A549 (cell line): ENCODE results near the gene C2CD5. TPM values are rescaled to one million over a fixed set of nuclear protein-coding genes. Genes with fewer than 3 reads are reported as not detected.

Experiments used
- ATAC-seq, 2 experiments: fragments of 200-7000 bp in 1 of 2; fragments of >200 bp in 1 of 2; cut with Nextera tagmentation in 1 of 2; cut with Tn5 transposase in 1 of 2; 3 replicates each; pipeline versions ENCODE4 v1.8.0 to v1.9.1; 2018 to 2020; ENCODE audit warnings: mild to moderate bottlenecking in 1 of 2, moderate library complexity in 1 of 2
- CTCF ChIA-PET: fragments of 300-600 bp; sonication (Branson Sonifier 250); formaldehyde crosslinking; extraction: SDS; loops from one replicate; lab custom pipeline; 2021; ENCODE audit warnings: antibody characterized with exemption, inconsistent platforms; lab: Yijun Ruan, JAX
- POLR2A ChIA-PET: fragments of 350-600 bp; formaldehyde crosslinking; extraction: SDS; loops from one replicate; lab custom pipeline; 2021; ENCODE audit warnings: antibody characterized with exemption, inconsistent platforms; lab: Yijun Ruan, JAX
- DNase-seq, 2 experiments: peaks; one replicate each; pipeline versions ENCODE4 v3.0.0 to v3.0.0-alpha.2; 2011 to 2016; ENCODE audit warnings: low read depth in 1 of 2, low spot score in 1 of 2
- FAIRE-seq: peaks from 2 replicates; lab custom pipeline; 2011; peaks lifted over from hg19 to GRCh38; lab: Jason Lieb, UNC
- H3K27ac ChIP-seq, 2 experiments: fragments of >200 bp; sonication (Bioruptor Twin); formaldehyde crosslinking; 3 replicates each; pipeline ENCODE4 v1.5.1; 2016 to 2017
- H3K4me1 ChIP-seq: fragments of >200 bp; sonication (Bioruptor Twin); formaldehyde crosslinking; 3 replicates; pipeline ENCODE4 v1.6.1; 2016
- H3K4me2 ChIP-seq: fragments of >200 bp; sonication (Bioruptor Twin); formaldehyde crosslinking; 3 replicates; pipeline ENCODE4 v1.6.1; 2016
- H3K4me3 ChIP-seq: fragments of >200 bp; sonication (Bioruptor Twin); formaldehyde crosslinking; 3 replicates; pipeline ENCODE4 v1.5.1; 2016
- H3K9me3 ChIP-seq: fragments of >200 bp; sonication (Bioruptor Twin); formaldehyde crosslinking; 3 replicates; pipeline ENCODE4 v1.6.1; 2016
- BCL3 ChIP-seq: fragments of >200 bp; sonication (Bioruptor Twin); formaldehyde crosslinking; IDR thresholded peaks from 3 replicates; pipeline ENCODE4 v1.6.1; 2016
- BHLHE40 ChIP-seq: IDR thresholded peaks from 2 replicates; pipeline ENCODE4 v1.6.1; 2012; ENCODE audit warnings: low read depth, low read length, inconsistent platforms
- CTCF ChIP-seq: fragments of >200 bp; sonication (Bioruptor Twin); formaldehyde crosslinking; IDR thresholded peaks from 3 replicates; pipeline ENCODE4 v1.5.1; 2016
- ELK1 ChIP-seq: fragments of 150-350 bp; IDR thresholded peaks from 2 replicates; pipeline ENCODE4 v1.6.1; 2014; ENCODE audit warnings: low read depth, mild to moderate bottlenecking, low read length
- FOSB ChIP-seq: fragments of 250-450 bp; sonication (Bioruptor Pico); IDR thresholded peaks from 2 replicates; pipeline ENCODE4 v1.5.0; 2020; ENCODE audit warnings: mild to moderate bottlenecking, moderate library complexity
- JUNB ChIP-seq: fragments of >200 bp; sonication (Bioruptor Twin); formaldehyde crosslinking; IDR thresholded peaks from 2 replicates; pipeline ENCODE4 v1.6.1; 2016
- KDM5A ChIP-seq: fragments of 200-600 bp; sonication (generic); IDR thresholded peaks from 2 replicates; pipeline ENCODE4 v1.6.1; 2016; ENCODE audit warnings: antibody characterized with exemption, mild to moderate bottlenecking
- PBX3 ChIP-seq: IDR thresholded peaks from 2 replicates; pipeline ENCODE4 v1.6.1; 2012
- PHF8 ChIP-seq: fragments of 200-600 bp; sonication (generic); IDR thresholded peaks from 2 replicates; pipeline ENCODE4 v1.6.1; 2016; ENCODE audit warnings: low read depth, mild to moderate bottlenecking, antibody characterized with exemption, moderate library complexity, borderline replicate concordance
- REST ChIP-seq: fragments of 200-600 bp; sonication (generic); IDR thresholded peaks from 2 replicates; pipeline ENCODE4 v1.6.1; 2016; ENCODE audit warnings: antibody characterized with exemption, mild to moderate bottlenecking, moderate library complexity
- USF2 ChIP-seq: fragments of 450-650 bp; IDR thresholded peaks from 2 replicates; pipeline ENCODE4 v1.6.1; 2014; ENCODE audit warnings: antibody characterized with exemption
- ZFP36 ChIP-seq: fragments of 450-650 bp; IDR thresholded peaks from 2 replicates; pipeline ENCODE4 v1.6.1; 2014; ENCODE audit warnings: borderline replicate concordance; ENCODE audit not compliant: partially characterized antibody
- ZNF302 ChIP-seq: fragments of 250-450 bp; sonication (Bioruptor Pico); IDR thresholded peaks from 2 replicates; pipeline ENCODE4 v1.9.0; 2021; ENCODE audit warnings: inconsistent platforms, mild to moderate bottlenecking, moderate library complexity
- WGBS: methylation state at CpG from one replicate; pipeline ENCODE4 v1.1.6; 2017; ENCODE audit errors: missing lambda C conversion rate; 5-methylcytosine and 5-hydroxymethylcytosine counted together
- polyA plus RNA-seq, 4 experiments: library from polyadenylated mRNA; depleted of rRNA in 3 of 4; stranded (reverse); fragments of >200 nt; fragmentation: RNase III in 1 of 4; extraction: RNeasy Plus Mini Kit Qiagen cat#74134 plus additional on column Dnase treatment in 1 of 4; gene quantifications; 2 replicates in 3 of 4; 3 replicates in 1 of 4; pipeline ENCODE4 v1.2.3, GENCODE V29; 2011 to 2017

Gene C2CD5
- polyA plus RNA-seq, 2 of the 4 experiments (the other 2 are of a cell fraction): 14.1 to 39.7 TPM

GRCh38 chr12:22536346-22536945, 7.9 kb downstream of the C2CD5 start (continued):
- TF ChIP-seq PBX3 (no peak), KDM5A (no peak), JUNB (no peak), BHLHE40 (no peak), PHF8 (no peak), FOSB (no peak), REST (no peak), USF2 (no peak)

GRCh38 chr12:22535478-22535877, 8.9 kb downstream of the C2CD5 start:
- WGBS: 90% methylated on average over 2 of the region's 2 CpGs
- no peak for DNase-seq
- H3K4me3 ChIP-seq: no peak overlapping the region
- peaks cover 16% of the 10 kb centered on the region for H3K9me3 ChIP-seq
- 0 out of 3 replicates have a peak, but pooled peaks cover 5% of the 10 kb centered on the region for H3K4me1 ChIP-seq
- no peak overlapping the region for H3K27ac ChIP-seq
- FAIRE-seq: no peak
- TF ChIP-seq ZFP36 (no peak), ZNF302 (CRISPR knock-in tag) (no peak), BCL3 (no peak), CTCF (no peak), REST (no peak), FOSB (no peak), ELK1 (no peak)
- POLR2A ChIA-PET: interaction anchor here (1.1 kb wide), 1 partner anchor 9 kb away, joined by 5 read pairs; the partner anchor contains the start of gene C2CD5
- H3K4me2 ChIP-seq: no peak overlapping the region
- CTCF ChIA-PET: interaction anchor here (1.7 kb wide), 1 partner anchor 9 kb away, joined by 6 read pairs; the partner anchor contains the start of gene C2CD5
- ATAC-seq: no peak
